ENCODE measurements around the gene RYR2. TPM values are rescaled to one million over a fixed set of nuclear protein-coding genes. Genes with fewer than 3 reads are reported as not detected.

RYR2 gene
- total RNA-seq, 2 experiments from 2014 or later, result not detected

GRCh38 chr1:237025358-237026074 lies 16.5 kb upstream of the RYR2 start:
- H3K36me3 ChIP-seq (ENCODE audit: insufficient read depth, low read length), result no peaks in the 10 kb centered on the region
- BruUV-seq (replicated peaks), result no TSS peak

GRCh38 chr1:237029240-237029639 lies 12.7 kb upstream of the RYR2 start:
- BruUV-seq (replicated peaks), result no TSS peak
- Histone ChIP-seq H3K27ac (ENCODE audit: low read depth, low read length, poor library complexity, severe bottlenecking) (no peak overlapping the region), H3K79me2 (ENCODE audit: insufficient read depth, low read depth, low read length) (no peaks in the 10 kb centered on the region), H3K9me2 (ENCODE audit: insufficient read depth, low read length) (no peaks in the 10 kb centered on the region), H3K9me3 (ENCODE audit: low read length) (no peaks in the 10 kb centered on the region), H2AFZ (ENCODE audit: low read length) (no peak overlapping the region), H3K36me3 (ENCODE audit: insufficient read depth, low read length) (no peaks in the 10 kb centered on the region), H3K4me2 (ENCODE audit: low read length) (no peak overlapping the region), H3K4me1 (ENCODE audit: insufficient read depth, low read length, poor library complexity, severe bottlenecking) (no peaks in the 10 kb centered on the region), H4K20me1 (ENCODE audit: insufficient read depth, low read length) (no peaks in the 10 kb centered on the region), H3K4me3 (ENCODE audit: low read depth, low read length, poor library complexity, severe bottlenecking) (no peak overlapping the region)
- intact Hi-C loops (cut with micrococcal nuclease; ENCODE audit: unreplicated experiment), result no loop called here
- CTCF ChIA-PET (ENCODE audit: unreplicated experiment), result no interaction called here
- TF ChIP-seq CTCF (conservative IDR thresholded peaks at IDR 0.05; ENCODE audit: low read length) (no peak), EZH2phosphoT487 (IDR thresholded peaks at IDR 0.05; ENCODE audit: borderline replicate concordance, low read depth, low read length) (no peak)
- no peak for DNase-seq (ENCODE audit: low spot score)
- POLR2A ChIA-PET, result interaction anchor here (0.6 kb wide), 1 partner anchor 11 kb away, joined by 3 read pairs; no protein-coding TSS in a partner anchor

More at GRCh38 chr1:237025358-237026074, 16.5 kb upstream of the RYR2 start:
- H3K4me2 ChIP-seq (ENCODE audit: low read length), result no peak overlapping the region
- no peak overlapping the region for H3K27ac ChIP-seq (ENCODE audit: low read depth, low read length, poor library complexity, severe bottlenecking)
- no peaks in the 10 kb centered on the region for H3K9me2 ChIP-seq (ENCODE audit: insufficient read depth, low read length)
- intact Hi-C loops (cut with micrococcal nuclease; ENCODE audit: unreplicated experiment), result no loop called here
- H3K79me2 ChIP-seq (ENCODE audit: insufficient read depth, low read depth, low read length), result no peaks in the 10 kb centered on the region
- no peak overlapping the region for H2AFZ ChIP-seq (ENCODE audit: low read length)
- TF ChIP-seq EZH2phosphoT487 (IDR thresholded peaks at IDR 0.05; ENCODE audit: borderline replicate concordance, low read depth, low read length), result no peak
- no peak for TF ChIP-seq CTCF (conservative IDR thresholded peaks at IDR 0.05; ENCODE audit: low read length)
- ChIA-PET POLR2A (interaction anchor here (0.5 to 0.8 kb wide), 3 partner anchors 19 to 1160 kb away, joined by 3 to 4 read pairs (median 3); no protein-coding TSS in a partner anchor), CTCF (ENCODE audit: unreplicated experiment) (no interaction called here)
- no peaks in the 10 kb centered on the region for H4K20me1 ChIP-seq (ENCODE audit: insufficient read depth, low read length)
- no peaks in the 10 kb centered on the region for H3K9me3 ChIP-seq (ENCODE audit: low read length)
- H3K4me1 ChIP-seq (ENCODE audit: insufficient read depth, low read length, poor library complexity, severe bottlenecking), result no peaks in the 10 kb centered on the region
- DNase-seq (ENCODE audit: low spot score), result no peak
- H3K4me3 ChIP-seq (ENCODE audit: low read depth, low read length, poor library complexity, severe bottlenecking), result no peak overlapping the region

- no TSS peak for BruUV-seq (replicated peaks)
- intact Hi-C loops (cut with micrococcal nuclease; ENCODE audit: unreplicated experiment), result no loop called here
These were observed 12.0 kb upstream of the RYR2 start for GRCh38 chr1:237029850-237030535.

More at GRCh38 chr1:237029850-237030535, 12.0 kb upstream of the RYR2 start:
- H2AFZ ChIP-seq (ENCODE audit: low read length), result no peak overlapping the region
- no peaks in the 10 kb centered on the region for H3K79me2 ChIP-seq (ENCODE audit: insufficient read depth, low read depth, low read length)
- no peaks in the 10 kb centered on the region for H3K9me3 ChIP-seq (ENCODE audit: low read length)
- DNase-seq (ENCODE audit: low spot score), result no peak
- H3K4me1 ChIP-seq (ENCODE audit: insufficient read depth, low read length, poor library complexity, severe bottlenecking), result no peaks in the 10 kb centered on the region
- no peak overlapping the region for H3K4me3 ChIP-seq (ENCODE audit: low read depth, low read length, poor library complexity, severe bottlenecking)
- no peak for TF ChIP-seq CTCF (conservative IDR thresholded peaks at IDR 0.05; ENCODE audit: low read length)
- no peak for TF ChIP-seq EZH2phosphoT487 (IDR thresholded peaks at IDR 0.05; ENCODE audit: borderline replicate concordance, low read depth, low read length)
- CTCF ChIA-PET (ENCODE audit: unreplicated experiment), result no interaction called here
- H4K20me1 ChIP-seq (ENCODE audit: insufficient read depth, low read length), result no peaks in the 10 kb centered on the region
- no peak overlapping the region for H3K27ac ChIP-seq (ENCODE audit: low read depth, low read length, poor library complexity, severe bottlenecking)
- no peak overlapping the region for H3K4me2 ChIP-seq (ENCODE audit: low read length)
- H3K36me3 ChIP-seq (ENCODE audit: insufficient read depth, low read length), result no peaks in the 10 kb centered on the region
- POLR2A ChIA-PET, result interaction anchor here (0.6 kb wide), 1 partner anchor 10 kb away, joined by 3 read pairs; no protein-coding TSS in a partner anchor
- no peaks in the 10 kb centered on the region for H3K9me2 ChIP-seq (ENCODE audit: insufficient read depth, low read length)
